ENCODE results near the gene LAMP5. TPM values are rescaled to one million over a fixed set of nuclear protein-coding genes. Genes with fewer than 3 reads are reported as not detected.

The LAMP5 gene
- total RNA-seq, 4 donors from 2014 or later: 0.45 to 1.1 TPM; not detected in 2

GRCh38 chr20:9485614-9486340 is 28.6 kb upstream of the LAMP5 start:
- 78 to 83% methylated on average over 9 of the region's 9 CpGs for WGBS, 2 donors

DNA sequence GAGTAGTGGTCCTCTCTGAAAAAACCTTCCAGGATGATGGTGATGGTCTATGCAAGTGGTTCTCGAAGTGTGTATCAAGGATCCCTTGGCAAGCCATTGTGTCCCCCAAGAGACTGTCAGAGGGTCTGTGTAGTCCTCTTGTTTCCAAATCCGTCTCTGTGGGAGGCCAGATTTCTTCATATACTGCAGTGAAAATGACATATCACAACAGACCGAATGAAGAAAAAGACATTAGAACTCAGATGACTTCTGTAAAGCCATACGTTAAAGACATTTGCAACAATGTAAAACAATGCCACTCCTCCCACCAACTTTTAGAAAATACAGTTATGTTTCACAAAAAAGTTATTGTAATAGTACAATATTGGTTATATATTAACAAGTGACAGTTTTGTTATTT is 27.2 kb upstream of the LAMP5 start:
- 85 to 89% methylated on average over 4 of the region's 4 CpGs for WGBS, 2 donors
- H3K4me3 ChIP-seq (replicated peaks in 1 of 3): no peak overlapping the region
- DNase-seq: no peak
- no peaks in the 10 kb centered on the region for H3K36me3 ChIP-seq
- no peaks in the 10 kb centered on the region for H3K9me3 ChIP-seq
- H3K27ac ChIP-seq: no peak overlapping the region
- intact Hi-C loops (cut with DNase I): no loop called here
- TF ChIP-seq POLR2A (IDR thresholded peaks at IDR 0.05): no peak
- TF ChIP-seq, protein P1, sequence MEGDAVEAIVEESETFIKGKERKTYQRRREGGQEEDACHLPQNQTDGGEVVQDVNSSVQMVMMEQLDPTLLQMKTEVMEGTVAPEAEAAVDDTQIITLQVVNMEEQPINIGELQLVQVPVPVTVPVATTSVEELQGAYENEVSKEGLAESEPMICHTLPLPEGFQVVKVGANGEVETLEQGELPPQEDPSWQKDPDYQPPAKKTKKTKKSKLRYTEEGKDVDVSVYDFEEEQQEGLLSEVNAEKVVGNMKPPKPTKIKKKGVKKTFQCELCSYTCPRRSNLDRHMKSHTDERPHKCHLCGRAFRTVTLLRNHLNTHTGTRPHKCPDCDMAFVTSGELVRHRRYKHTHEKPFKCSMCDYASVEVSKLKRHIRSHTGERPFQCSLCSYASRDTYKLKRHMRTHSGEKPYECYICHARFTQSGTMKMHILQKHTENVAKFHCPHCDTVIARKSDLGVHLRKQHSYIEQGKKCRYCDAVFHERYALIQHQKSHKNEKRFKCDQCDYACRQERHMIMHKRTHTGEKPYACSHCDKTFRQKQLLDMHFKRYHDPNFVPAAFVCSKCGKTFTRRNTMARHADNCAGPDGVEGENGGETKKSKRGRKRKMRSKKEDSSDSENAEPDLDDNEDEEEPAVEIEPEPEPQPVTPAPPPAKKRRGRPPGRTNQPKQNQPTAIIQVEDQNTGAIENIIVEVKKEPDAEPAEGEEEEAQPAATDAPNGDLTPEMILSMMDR (IDR thresholded peaks at IDR 0.05): no peak
- no peaks in the 10 kb centered on the region for H3K27me3 ChIP-seq
- H3K4me1 ChIP-seq: no peaks in the 10 kb centered on the region

More at GRCh38 chr20:9485614-9486340, 28.6 kb upstream of the LAMP5 start:
- Histone ChIP-seq H3K36me3 (no peaks in the 10 kb centered on the region), H3K27me3 (no peaks in the 10 kb centered on the region), H3K9me3 (no peaks in the 10 kb centered on the region), H3K27ac (no peak overlapping the region), H3K4me1 (no peaks in the 10 kb centered on the region), H3K4me3 (replicated peaks in 1 of 3) (no peak overlapping the region)
- no peak for DNase-seq
- intact Hi-C loops (cut with DNase I): no loop called here
- no peak for TF ChIP-seq POLR2A (IDR thresholded peaks at IDR 0.05)
- TF ChIP-seq, protein P1 (IDR thresholded peaks at IDR 0.05): no peak

DNA sequence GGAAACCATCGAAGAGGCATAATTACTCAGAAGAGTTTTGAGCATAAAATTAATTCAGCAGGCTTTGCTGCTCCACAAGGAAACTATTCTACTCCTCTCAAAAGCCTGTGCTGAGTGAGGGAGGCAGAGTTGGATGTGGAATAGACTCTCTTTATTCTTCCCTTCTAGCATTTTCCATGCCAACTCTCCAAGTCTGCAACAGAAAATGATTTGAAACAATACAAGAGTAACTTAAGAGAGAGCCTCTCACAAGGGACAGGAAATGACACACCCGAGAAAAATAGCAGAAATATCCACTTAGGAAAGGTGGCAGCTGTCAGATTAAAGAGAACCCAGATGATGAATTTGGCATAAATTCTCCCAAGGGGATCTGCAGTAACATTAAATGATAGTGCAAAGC is 26.3 kb upstream of the LAMP5 start:
- Histone ChIP-seq H3K36me3 (no peaks in the 10 kb centered on the region), H3K4me1 (no peaks in the 10 kb centered on the region), H3K9me3 (no peaks in the 10 kb centered on the region), H3K27me3 (no peaks in the 10 kb centered on the region), H3K27ac (no peak overlapping the region), H3K4me3 (replicated peaks in 1 of 3) (no peak overlapping the region)
- 63 to 73% methylated on average over 2 of the region's 2 CpGs for WGBS, 2 donors
- TF ChIP-seq, protein P1 (IDR thresholded peaks at IDR 0.05): no peak
- no peak for TF ChIP-seq POLR2A (IDR thresholded peaks at IDR 0.05)
- no peak for DNase-seq
- intact Hi-C loops (cut with DNase I): no loop called here

GRCh38 chr20:9490161-9490560 is 24.2 kb upstream of the LAMP5 start:
- 79 to 91% methylated on average over 3 of the region's 3 CpGs for WGBS, 2 donors
- intact Hi-C loops (cut with DNase I): no loop called here
- H3K27ac ChIP-seq: no peak overlapping the region

GRCh38 chr20:9490631-9491030 is 23.8 kb upstream of the LAMP5 start:
- Histone ChIP-seq H3K4me3 (replicated peaks in 1 of 3) (no peak overlapping the region), H3K27ac (no peak overlapping the region), H3K4me1 (no peaks in the 10 kb centered on the region), H3K36me3 (no peaks in the 10 kb centered on the region), H3K9me3 (no peaks in the 10 kb centered on the region), H3K27me3 (no peaks in the 10 kb centered on the region)
- DNase-seq: no peak
- intact Hi-C loops (cut with DNase I): no loop called here
- WGBS, 2 donors: 94 to 97% methylated on average over 3 of the region's 3 CpGs
- TF ChIP-seq POLR2A (IDR thresholded peaks at IDR 0.05): no peak
- TF ChIP-seq, protein P1 (IDR thresholded peaks at IDR 0.05): no peak

More at GRCh38 chr20:9490161-9490560, 24.2 kb upstream of the LAMP5 start:
- TF ChIP-seq, protein P1 (IDR thresholded peaks at IDR 0.05): no peak
- no peak for TF ChIP-seq POLR2A (IDR thresholded peaks at IDR 0.05)
- no peak overlapping the region for H3K4me3 ChIP-seq (replicated peaks in 1 of 3)
- H3K4me1 ChIP-seq: no peaks in the 10 kb centered on the region
- H3K27me3 ChIP-seq: no peaks in the 10 kb centered on the region
- H3K9me3 ChIP-seq: no peaks in the 10 kb centered on the region
- no peak for DNase-seq
- H3K36me3 ChIP-seq: no peaks in the 10 kb centered on the region

All from thyroid gland (tissue), 4 donors.